Endothelial cell of umbilical vein (primary cell): ENCODE measurements around the gene ITPKC.

Experiments used
- CTCF ChIP-seq, 2 donors: IDR thresholded peaks; 1 replicate in 1 of 2; 2 replicates in 1 of 2; pipeline ENCODE4 v1.5.1; 2011; ENCODE audit warnings: low read length in 2 of 2, mild to moderate bottlenecking in 2 of 2, moderate library complexity in 2 of 2, control low read depth in 1 of 2, inconsistent platforms in 1 of 2, low read depth in 1 of 2; ENCODE audit not compliant: insufficient read depth in 1 of 2; ENCODE audit errors: extremely low read depth in 1 of 2
- EZH2 ChIP-seq: IDR thresholded peaks from 2 replicates; pipeline ENCODE4 v1.6.1; 2012; ENCODE audit warnings: borderline replicate concordance, low read depth, mild to moderate bottlenecking, moderate library complexity, low read length, inconsistent platforms; ENCODE audit not compliant: severe bottlenecking
- JUN ChIP-seq: IDR thresholded peaks from 2 replicates; pipeline ENCODE4 v1.6.1; 2011; ENCODE audit warnings: borderline replicate concordance, low read depth; ENCODE audit not compliant: insufficient read length, insufficient read depth
- MAX ChIP-seq: IDR thresholded peaks from 2 replicates; pipeline ENCODE4 v1.6.1; 2011; ENCODE audit not compliant: insufficient read depth, insufficient read length
- MYC ChIP-seq: IDR thresholded peaks from one replicate; pipeline ENCODE4 v1.6.1; 2011; ENCODE audit warnings: mild to moderate bottlenecking, low read depth, low read length
- POLR2A ChIP-seq: IDR thresholded peaks from 2 replicates; pipeline ENCODE4 v1.6.1; 2012; ENCODE audit warnings: low read depth, mild to moderate bottlenecking, control low read depth, low read length
- POLR2AphosphoS5 ChIP-seq: IDR thresholded peaks from 2 replicates; pipeline ENCODE4 v1.6.1; 2012; ENCODE audit warnings: low read depth, mild to moderate bottlenecking, control low read depth, low read length, moderate library complexity; ENCODE audit not compliant: insufficient read depth

DNA sequence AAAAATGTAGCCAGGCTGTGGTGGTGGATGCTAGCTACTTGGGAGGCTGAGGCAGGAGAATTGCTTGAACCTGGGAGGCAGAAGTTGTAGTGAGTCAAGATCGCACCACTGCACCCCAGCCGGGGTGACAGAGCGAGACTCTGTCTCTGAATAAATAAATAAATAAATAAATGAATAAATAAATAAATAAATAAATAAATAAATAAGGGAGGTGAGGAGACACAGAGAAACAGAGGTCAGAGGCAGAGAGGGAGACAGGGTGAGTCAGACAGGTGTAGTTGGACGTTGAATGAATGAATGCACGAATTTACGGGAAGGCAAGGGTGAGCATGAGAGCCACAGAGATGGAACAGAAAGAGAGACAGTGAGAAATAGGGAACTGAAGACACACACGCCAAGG, 64.2 kb downstream of the ITPKC start:
- TF ChIP-seq CTCF (IDR thresholded peaks at IDR 0.05; ENCODE audit: extremely low read depth in 1 of 2, insufficient read depth in 1 of 2, low read depth in 1 of 2, low read length in 2 of 2), result no peak
- TF ChIP-seq MYC, result no peak
- no peak for TF ChIP-seq POLR2A
- TF ChIP-seq MAX, result no peak
- TF ChIP-seq EZH2, result no peak
- no peak for TF ChIP-seq JUN
- no peak for TF ChIP-seq POLR2AphosphoS5
